C4-2B (cell line): ENCODE results near the gene TAF12.
"Not testable (repeated sequence)": the region's sequence is repeated elsewhere in the genome, so short reads cannot be mapped to it uniquely, and the experiment has no call there.

Source experiments
- ZFX ChIP-seq: fragments of 450-650 bp; IDR thresholded peaks from 2 replicates; pipeline ENCODE4 v1.6.1; 2017
- TF ChIP-seq, protein P1 (sequence below): fragments of 450-650 bp; conservative IDR thresholded peaks from 2 replicates; pipeline ENCODE4 v1.5.1; 2017; ENCODE audit warnings: mild to moderate bottlenecking

DNA sequence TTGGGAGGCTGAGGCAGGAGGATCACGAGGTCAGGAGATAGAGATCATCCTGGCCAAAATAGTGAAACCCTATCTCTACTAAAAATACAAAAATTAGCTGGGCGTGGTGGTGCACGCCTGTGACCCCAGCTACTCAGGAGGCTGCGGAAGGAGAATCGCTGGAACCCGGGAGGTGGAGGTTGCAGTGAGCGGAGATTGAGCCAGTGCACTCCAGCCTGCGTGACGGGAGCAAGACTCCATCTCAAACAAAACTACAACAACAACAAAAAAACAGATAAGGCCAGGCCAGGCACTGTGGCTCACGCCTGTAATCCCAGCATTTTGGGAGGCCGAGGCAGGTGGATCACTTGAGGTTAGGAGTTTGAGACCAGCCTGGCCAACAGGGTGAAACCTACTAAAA, 2.5 kb upstream of the TAF12 start:
- TF ChIP-seq ZFX, result not testable (repeated sequence)
- TF ChIP-seq, protein P1, sequence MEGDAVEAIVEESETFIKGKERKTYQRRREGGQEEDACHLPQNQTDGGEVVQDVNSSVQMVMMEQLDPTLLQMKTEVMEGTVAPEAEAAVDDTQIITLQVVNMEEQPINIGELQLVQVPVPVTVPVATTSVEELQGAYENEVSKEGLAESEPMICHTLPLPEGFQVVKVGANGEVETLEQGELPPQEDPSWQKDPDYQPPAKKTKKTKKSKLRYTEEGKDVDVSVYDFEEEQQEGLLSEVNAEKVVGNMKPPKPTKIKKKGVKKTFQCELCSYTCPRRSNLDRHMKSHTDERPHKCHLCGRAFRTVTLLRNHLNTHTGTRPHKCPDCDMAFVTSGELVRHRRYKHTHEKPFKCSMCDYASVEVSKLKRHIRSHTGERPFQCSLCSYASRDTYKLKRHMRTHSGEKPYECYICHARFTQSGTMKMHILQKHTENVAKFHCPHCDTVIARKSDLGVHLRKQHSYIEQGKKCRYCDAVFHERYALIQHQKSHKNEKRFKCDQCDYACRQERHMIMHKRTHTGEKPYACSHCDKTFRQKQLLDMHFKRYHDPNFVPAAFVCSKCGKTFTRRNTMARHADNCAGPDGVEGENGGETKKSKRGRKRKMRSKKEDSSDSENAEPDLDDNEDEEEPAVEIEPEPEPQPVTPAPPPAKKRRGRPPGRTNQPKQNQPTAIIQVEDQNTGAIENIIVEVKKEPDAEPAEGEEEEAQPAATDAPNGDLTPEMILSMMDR, result not testable (repeated sequence)
